IMR-90 (cell line): ENCODE measurements around the gene TRNT1. TPM values are rescaled to one million over a fixed set of nuclear protein-coding genes. Genes with fewer than 3 reads are reported as not detected.

Source experiments
- ATAC-seq: fragments of 200-7000 bp; cut with Tn5 transposase; 2 replicates; pipeline ENCODE4 v1.9.1; 2020; ENCODE audit warnings: low read depth, mild to moderate bottlenecking, moderate library complexity
- BruUV-seq: library from RNA; stranded (reverse); fragments of 400-500 nt; replicated peaks from 2 replicates; lab custom pipeline; 2021; lab: Mats Ljungman, UMichigan
- CTCF ChIA-PET: fragments of 300-600 bp; formaldehyde crosslinking; extraction: SDS; loops from one replicate; lab custom pipeline; 2021; ENCODE audit warnings: antibody characterized with exemption; lab: Yijun Ruan, JAX
- POLR2A ChIA-PET: fragments of 300-600 bp; sonication (Branson Sonifier 250); formaldehyde crosslinking; loops from one replicate; lab custom pipeline; 2022; ENCODE audit warnings: antibody characterized with exemption; ENCODE audit not compliant: unreplicated experiment; lab: Charles Lee
- DNase-seq: peaks from one replicate; pipeline ENCODE4 v3.0.0; 2013
- H2AFZ ChIP-seq: replicated peaks from 2 replicates; pipeline ENCODE3; 2013; ENCODE audit warnings: low read length, mild to moderate bottlenecking; ENCODE audit not compliant: poor library complexity
- H2AK5ac ChIP-seq: 2 replicates; pipeline ENCODE4 v1.6.1; 2013; ENCODE audit warnings: low read depth, low read length, inconsistent platforms
- H2AK9ac ChIP-seq: replicated peaks from 2 replicates; pipeline ENCODE3; 2013; ENCODE audit warnings: mild to moderate bottlenecking, low read depth, low read length, moderate library complexity; ENCODE audit not compliant: poor library complexity
- H2BK120ac ChIP-seq: 2 replicates; pipeline ENCODE4 v1.6.1; 2013; ENCODE audit warnings: low read depth, low read length, inconsistent platforms
- H2BK15ac ChIP-seq: 3 replicates; pipeline ENCODE4 v1.6.1; 2013; ENCODE audit warnings: low read depth, low read length, inconsistent platforms
- H2BK20ac ChIP-seq: 2 replicates; pipeline ENCODE4 v1.6.1; 2013; ENCODE audit warnings: low read depth, mild to moderate bottlenecking, inconsistent platforms, low read length, moderate library complexity
- H2BK5ac ChIP-seq: 2 replicates; pipeline ENCODE4 v1.6.1; 2013; ENCODE audit warnings: mild to moderate bottlenecking, low read depth, low read length, inconsistent platforms; ENCODE audit not compliant: poor library complexity, severe bottlenecking
- H3K14ac ChIP-seq: replicated peaks from 2 replicates; pipeline ENCODE4 v1.6.1; 2013; ENCODE audit warnings: low read depth, low read length, inconsistent platforms
- H3K18ac ChIP-seq: 2 replicates; pipeline ENCODE4 v1.6.1; 2013; ENCODE audit warnings: low read depth, low read length, control low read depth
- H3K23ac ChIP-seq: 2 replicates; pipeline ENCODE4 v1.6.1; 2013; ENCODE audit warnings: low read depth, low read length, inconsistent platforms
- H3K27ac ChIP-seq: 2 replicates; pipeline ENCODE4 v1.5.1; 2013; ENCODE audit warnings: mild to moderate bottlenecking, control low read depth, low read length; ENCODE audit not compliant: insufficient read depth
- H3K27me3 ChIP-seq: 2 replicates; pipeline ENCODE4 v1.6.1; 2013; ENCODE audit warnings: low read length; ENCODE audit not compliant: control insufficient read depth, insufficient read depth
- H3K36me3 ChIP-seq: 2 replicates; pipeline ENCODE4 v1.6.1; 2013; ENCODE audit warnings: low read length, mixed read lengths; ENCODE audit not compliant: control insufficient read depth, insufficient read depth
- H3K4ac ChIP-seq: 2 replicates; pipeline ENCODE4 v1.6.1; 2013; ENCODE audit warnings: low read depth, low read length, inconsistent platforms
- H3K4me1 ChIP-seq: 2 replicates; pipeline ENCODE4 v1.6.1; 2013; ENCODE audit warnings: low read length, mixed read lengths; ENCODE audit not compliant: control insufficient read depth, insufficient read depth
- H3K4me2 ChIP-seq: 2 replicates; pipeline ENCODE4 v1.6.1; 2013; ENCODE audit warnings: low read depth, mild to moderate bottlenecking, control low read depth, low read length, moderate library complexity
- H3K4me3 ChIP-seq: 2 replicates; pipeline ENCODE4 v1.5.1; 2013; ENCODE audit warnings: low read depth, mild to moderate bottlenecking, control low read depth, low read length, moderate library complexity; ENCODE audit not compliant: insufficient read depth
- H3K56ac ChIP-seq: 2 replicates; pipeline ENCODE4 v1.6.1; 2013; ENCODE audit warnings: low read length, inconsistent platforms; ENCODE audit not compliant: insufficient read depth; ENCODE audit errors: extremely low read depth
- H3K79me1 ChIP-seq, 2 experiments: 2 replicates each; pipeline ENCODE4 v1.6.1; 2013; ENCODE audit warnings: low read length in 2 of 2, inconsistent platforms in 1 of 2, low read depth in 1 of 2
- H3K9ac ChIP-seq: 2 replicates; pipeline ENCODE4 v1.6.1; 2013; ENCODE audit warnings: low read depth, low read length, control low read depth
- H3K9me1 ChIP-seq: 2 replicates; pipeline ENCODE4 v1.6.1; 2013; ENCODE audit warnings: low read length, inconsistent platforms; ENCODE audit not compliant: insufficient read depth
- H3K9me3 ChIP-seq: 2 replicates; pipeline ENCODE4 v1.6.1; 2013; ENCODE audit warnings: low read length; ENCODE audit not compliant: control insufficient read depth, insufficient read depth
- H4K20me1 ChIP-seq: 2 replicates; pipeline ENCODE4 v1.6.1; 2013; ENCODE audit warnings: low read length, inconsistent platforms; ENCODE audit not compliant: insufficient read depth
- H4K5ac ChIP-seq: 2 replicates; pipeline ENCODE4 v1.6.1; 2013; ENCODE audit warnings: mild to moderate bottlenecking, low read depth, low read length, control low read depth
- H4K8ac ChIP-seq, 2 experiments: 2 replicates each; pipeline ENCODE4 v1.6.1; 2013; ENCODE audit warnings: low read depth in 2 of 2, low read length in 2 of 2, control low read depth in 1 of 2, inconsistent platforms in 1 of 2
- H4K91ac ChIP-seq: 2 replicates; pipeline ENCODE4 v1.6.1; 2013; ENCODE audit warnings: low read depth, low read length, inconsistent platforms; ENCODE audit not compliant: insufficient read depth
- BHLHE40 ChIP-seq: fragments of 150-350 bp; IDR thresholded peaks from 2 replicates; pipeline ENCODE4 v1.6.1; 2016; ENCODE audit warnings: mild to moderate bottlenecking, low read depth, low read length
- CEBPB ChIP-seq: IDR thresholded peaks from 2 replicates; pipeline ENCODE4 v1.6.1; 2012; ENCODE audit warnings: low read depth, low read length, improper control_type of control experiment
- CHD1 ChIP-seq: IDR thresholded peaks from 2 replicates; pipeline ENCODE4 v1.6.1; 2012; ENCODE audit warnings: low read depth, low read length, improper control_type of control experiment
- CTCF ChIP-seq: conservative IDR thresholded peaks from 2 replicates; pipeline ENCODE4 v1.5.1; 2012; ENCODE audit warnings: mild to moderate bottlenecking, low read depth, low read length, improper control_type of control experiment
- ELK1 ChIP-seq: fragments of 150-350 bp; IDR thresholded peaks from 2 replicates; pipeline ENCODE4 v1.6.1; 2016; ENCODE audit warnings: low read depth, mild to moderate bottlenecking, low read length, moderate library complexity, borderline replicate concordance
- FOS ChIP-seq: fragments of 150-350 bp; IDR thresholded peaks from 2 replicates; pipeline ENCODE4 v1.6.1; 2016; ENCODE audit warnings: low read depth, low read length
- MAFK ChIP-seq: IDR thresholded peaks from 2 replicates; pipeline ENCODE4 v1.6.1; 2012; ENCODE audit warnings: low read depth, low read length, improper control_type of control experiment
- MAZ ChIP-seq: IDR thresholded peaks from 2 replicates; pipeline ENCODE4 v1.6.1; 2012; ENCODE audit warnings: low read depth, mild to moderate bottlenecking, low read length, improper control_type of control experiment, moderate library complexity, borderline replicate concordance
- MXI1 ChIP-seq: IDR thresholded peaks from 2 replicates; pipeline ENCODE4 v1.6.1; 2012; ENCODE audit warnings: low read depth, mild to moderate bottlenecking, low read length, moderate library complexity, borderline replicate concordance
- NFE2L2 ChIP-seq: fragments of 150-350 bp; IDR thresholded peaks from 2 replicates; pipeline ENCODE4 v1.6.1; 2016; ENCODE audit warnings: low read depth, mild to moderate bottlenecking, low read length
- POLR2A ChIP-seq: IDR thresholded peaks from 2 replicates; pipeline ENCODE4 v1.6.1; 2012; ENCODE audit warnings: mild to moderate bottlenecking, low read depth, low read length
- RAD21 ChIP-seq: IDR thresholded peaks from 2 replicates; pipeline ENCODE4 v1.6.1; 2012; ENCODE audit warnings: low read length, improper control_type of control experiment
- RCOR1 ChIP-seq: IDR thresholded peaks from 2 replicates; pipeline ENCODE4 v1.6.1; 2012; ENCODE audit warnings: mild to moderate bottlenecking, low read length, improper control_type of control experiment; ENCODE audit not compliant: insufficient replicate concordance
- RFX5 ChIP-seq: IDR thresholded peaks from 2 replicates; pipeline ENCODE4 v1.8.0; 2012; ENCODE audit warnings: low read depth, mild to moderate bottlenecking, low read length, moderate library complexity
- SMC3 ChIP-seq: fragments of 150-350 bp; IDR thresholded peaks from 2 replicates; pipeline ENCODE4 v1.6.1; 2016; ENCODE audit warnings: low read depth, mild to moderate bottlenecking, antibody characterized with exemption, low read length, moderate library complexity
- USF2 ChIP-seq: fragments of 150-350 bp; IDR thresholded peaks from 2 replicates; pipeline ENCODE4 v1.6.1; 2017; ENCODE audit warnings: mild to moderate bottlenecking, antibody characterized with exemption, low read length, low read depth
- WGBS, 2 experiments: methylation state at CpG; one replicate each; pipeline versions ENCODE4 v1.1.5 to v1.1.7; 2013; ENCODE audit warnings: missing lambda C conversion rate in 2 of 2; ENCODE audit not compliant: insufficient read length in 1 of 2; ENCODE audit errors: extremely low coverage in 2 of 2; 5-methylcytosine and 5-hydroxymethylcytosine counted together
- dilution Hi-C: fragments of 300-500 bp; cut with HindIII; formaldehyde crosslinking; loops from one replicate; pipeline ENCODE4 v1.14.3; 2018; ENCODE audit warnings: low sequenced_read_pairs; ENCODE audit not compliant: unreplicated experiment
- in situ Hi-C: fragments of 300-500 bp; cut with MboI; formaldehyde crosslinking; loops from 3 replicates; pipeline ENCODE4 v1.14.3; 2019; ENCODE audit warnings: low sequenced_read_pairs, inconsistent platforms, mixed read lengths
- intact Hi-C: fragments of 100-400 bp; cut with micrococcal nuclease; formaldehyde crosslinking; loops from 2 replicates; pipeline ENCODE4 v1.10.0; 2022
- polyA plus RNA-seq, 3 experiments: library from polyadenylated mRNA; depleted of rRNA; stranded (reverse); fragments of >200 nt; gene quantifications; 2 replicates each; pipeline ENCODE4 v1.2.3, GENCODE V29; 2012; ENCODE audit warnings: low replicate concordance in 1 of 3
- total RNA-seq: library from RNA; depleted of rRNA; stranded (reverse); fragments of >200 nt; gene quantifications from 2 replicates; pipeline ENCODE4 v1.2.3, GENCODE V29; 2012

Gene TRNT1
- total and polyA plus RNA-seq, 2 of the 4 experiments (the other 2 are of a cell fraction), result 11.8 to 12.3 TPM

DNA sequence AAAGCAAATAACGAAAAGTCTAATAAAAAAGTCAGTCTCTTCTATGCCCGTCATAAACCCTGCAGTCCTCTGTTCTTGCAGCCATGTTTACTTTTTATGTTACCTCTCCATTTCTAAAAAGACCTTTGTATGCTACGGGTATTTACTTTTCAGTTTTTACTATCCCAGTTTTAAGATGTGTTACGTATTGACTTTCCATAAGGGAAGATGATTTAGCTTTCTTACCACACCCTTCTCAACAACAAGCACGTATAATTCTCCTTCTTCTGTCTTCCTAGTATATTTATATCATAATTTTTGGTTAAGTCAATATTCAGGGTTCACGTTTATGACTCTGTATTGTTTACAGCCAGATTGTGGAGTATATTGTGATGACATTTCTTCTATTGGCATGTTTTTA, 10.8 kb downstream of the TRNT1 start:
- no peak overlapping the region for H3K9ac ChIP-seq
- H3K27ac ChIP-seq, result no peak overlapping the region
- DNase-seq (no peak), ATAC-seq (no peak)
- H3K4ac ChIP-seq, result no peak overlapping the region
- BruUV-seq, result no TSS peak
- ChIA-PET CTCF (no interaction called here), POLR2A (no interaction called here)
- H2AK9ac ChIP-seq, result no peak overlapping the region
- H3K27me3 ChIP-seq, result no peaks in the 10 kb centered on the region
- no peak overlapping the region for H2BK120ac ChIP-seq
- H2BK5ac ChIP-seq, result no peak overlapping the region
- H4K91ac ChIP-seq, result no peak overlapping the region
- no peak for TF ChIP-seq RAD21
- no peak for TF ChIP-seq CTCF
- TF ChIP-seq BHLHE40, result no peak
- no peak for TF ChIP-seq CEBPB
- TF ChIP-seq MAFK, result no peak
- no peak for TF ChIP-seq RCOR1
- TF ChIP-seq FOS, result no peak
- TF ChIP-seq USF2, result no peak
- no peak for TF ChIP-seq RFX5
- TF ChIP-seq SMC3, result no peak
- no peak for TF ChIP-seq CHD1
- no peak for TF ChIP-seq MAZ
- no peak for TF ChIP-seq MXI1
- TF ChIP-seq POLR2A, result no peak
- TF ChIP-seq ELK1, result no peak
- no peak for TF ChIP-seq NFE2L2
- no peak overlapping the region for H3K4me2 ChIP-seq
- no peak overlapping the region for H3K4me3 ChIP-seq
- no CpG with 5 or more reads among the region's 6 CpGs for WGBS, 2 experiments
- no peak overlapping the region for H2AFZ ChIP-seq
- no peak overlapping the region for H4K8ac ChIP-seq
- H3K36me3 ChIP-seq, result peaks cover 13% of the 10 kb centered on the region
- in situ Hi-C loops, result no loop called here
- intact Hi-C loops, result no loop called here
- peaks cover 13 to 18% of the 10 kb centered on the region in 2 experiments for H3K79me1 ChIP-seq
- H4K20me1 ChIP-seq, result peaks cover 15% of the 10 kb centered on the region
- H2BK20ac ChIP-seq, result no peak overlapping the region
- no peak overlapping the region for H2BK15ac ChIP-seq
- H3K23ac ChIP-seq, result no peak overlapping the region
- no peaks in the 10 kb centered on the region; the same call in 1 of the 2 replicates for H3K4me1 ChIP-seq
- no peak overlapping the region for H4K5ac ChIP-seq
- H3K56ac ChIP-seq, result no peak overlapping the region
- peaks cover 4% of the 10 kb centered on the region; the same call in 1 of the 2 replicates for H3K9me1 ChIP-seq
- H3K18ac ChIP-seq, result no peak overlapping the region
- H3K14ac ChIP-seq, result no peak overlapping the region
- no peak overlapping the region for H2AK5ac ChIP-seq
- no peaks in the 10 kb centered on the region for H3K9me3 ChIP-seq
- dilution Hi-C loops, result no loop called here
